CD4-positive, alpha-beta T cell treated with Interleukin-12 subunit alpha and Interleukin-12 subunit beta, for 1 hour (primary cell): ENCODE data around the gene SMAP1.
"Not testable (repeated sequence)": the region's sequence is repeated elsewhere in the genome, so short reads cannot be mapped to it uniquely, and the experiment has no call there.

Source experiments
- DNase-seq: peaks from one replicate; pipeline ENCODE4 v3.0.0-alpha.2; 2020

The SMAP1 gene

DNA sequence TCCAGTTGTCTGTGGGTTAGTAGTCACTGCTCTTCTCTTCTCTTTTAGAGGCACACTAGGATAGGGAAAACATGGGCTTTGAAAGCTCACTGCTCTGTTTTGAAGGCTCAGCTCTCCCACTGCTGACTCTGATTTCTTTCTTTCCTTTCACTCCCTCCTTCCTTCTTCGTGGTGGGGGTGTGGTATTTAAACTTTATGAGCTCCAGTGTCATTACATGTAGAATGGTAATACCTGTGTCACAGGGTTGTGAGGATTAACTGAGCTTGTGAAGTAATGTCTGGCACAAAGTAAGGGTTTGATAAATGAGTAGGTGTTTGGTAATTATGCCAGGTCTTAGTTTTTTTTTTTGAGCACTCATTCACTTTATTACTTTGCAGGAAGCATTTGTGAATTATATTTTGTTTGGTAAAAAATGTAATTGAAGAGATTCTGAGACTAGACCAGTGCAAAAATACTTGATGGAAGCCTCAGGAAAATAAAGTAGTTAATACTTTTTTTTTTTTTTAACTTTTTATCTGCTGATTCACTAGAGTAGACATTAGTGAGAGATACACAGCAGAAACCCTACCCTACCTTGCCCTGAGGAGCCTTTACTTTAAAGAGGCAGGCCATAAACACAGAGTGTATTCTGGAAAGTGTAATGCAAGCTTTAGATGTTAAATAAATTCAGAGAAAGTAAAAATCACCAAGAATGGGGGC lies 17.3 kb downstream of the SMAP1 start:
- DNase-seq: no peak

DNA sequence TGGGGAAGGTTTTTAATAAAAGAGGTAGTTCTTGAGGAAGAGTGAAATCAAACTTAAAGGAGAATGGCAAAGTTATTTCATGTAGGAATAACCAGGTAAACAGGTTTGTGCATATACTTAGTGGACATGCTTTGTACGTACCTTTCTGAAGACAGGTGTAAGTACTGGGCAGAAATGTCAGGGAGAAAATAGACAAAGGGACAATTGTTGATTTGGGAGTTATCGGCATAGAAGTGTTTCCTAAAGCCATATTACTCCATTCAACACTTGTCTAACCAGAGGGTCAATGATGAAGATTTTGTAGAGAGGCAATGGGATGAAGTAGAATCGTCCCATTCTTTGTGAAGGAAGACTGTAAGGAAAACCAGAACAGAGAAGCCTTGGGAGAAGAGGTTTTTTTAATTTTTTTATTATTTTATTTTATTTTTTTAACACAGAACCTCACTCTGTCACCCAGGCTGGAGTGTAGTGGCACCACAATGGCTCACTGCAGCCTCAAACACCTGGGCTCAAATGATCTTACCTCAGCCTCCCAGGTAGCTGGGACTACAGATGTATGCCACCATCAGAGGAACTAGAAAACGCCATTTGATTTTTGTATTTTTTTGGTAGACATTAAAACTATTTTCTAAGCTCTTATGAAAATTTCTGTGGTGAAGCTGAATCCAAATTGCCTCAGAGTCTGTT lies 18.0 kb downstream of the SMAP1 start:
- DNase-seq: no peak

DNA sequence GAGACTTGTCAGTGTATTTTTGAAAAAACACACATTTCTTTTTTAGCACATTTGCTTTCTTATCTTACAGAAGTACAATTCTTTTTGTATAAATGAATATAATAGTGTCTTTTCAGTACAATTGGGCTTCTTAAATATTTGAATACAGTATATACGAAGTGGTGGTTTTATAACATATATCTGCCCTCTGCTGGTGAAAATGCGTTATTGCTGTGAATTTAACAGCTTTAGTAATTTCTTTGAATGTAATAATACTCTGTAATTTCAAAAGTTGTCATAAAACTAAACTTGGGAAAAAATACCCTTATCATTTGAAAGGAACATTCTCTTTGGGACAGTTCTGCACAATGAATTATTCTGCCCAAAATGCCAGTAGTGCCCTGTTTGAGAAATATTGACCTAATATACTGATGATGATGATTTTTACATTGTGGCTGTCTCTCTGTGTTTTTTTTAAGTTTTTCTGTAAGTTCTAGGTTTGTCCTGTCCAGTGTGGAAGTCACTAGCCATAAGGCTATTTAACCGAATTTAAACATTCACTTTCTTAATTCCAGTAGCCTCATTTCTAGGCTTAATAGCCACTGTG lies 19.0 kb downstream of the SMAP1 start:
- peak; percentile 57 for DNase-seq

DNA sequence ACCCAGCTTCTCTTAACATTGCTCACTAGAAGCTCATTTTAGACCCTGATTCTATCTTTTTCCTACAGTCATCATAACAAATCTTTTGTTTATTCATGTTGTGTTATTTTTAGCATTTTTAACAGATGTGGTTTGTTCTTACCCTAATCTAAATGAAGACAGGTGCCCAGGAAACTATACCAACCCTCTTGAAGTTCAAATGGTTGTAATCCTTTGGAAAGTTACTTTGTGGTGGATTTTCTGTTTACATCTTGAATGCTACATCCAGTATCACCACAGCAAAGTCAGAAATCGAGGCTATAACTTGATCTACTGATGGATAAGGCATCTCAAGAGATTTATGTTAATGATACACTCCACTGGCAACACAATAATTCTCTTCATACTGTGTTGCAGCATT lies 26.2 kb downstream of the SMAP1 start:
- DNase-seq: no peak

DNA sequence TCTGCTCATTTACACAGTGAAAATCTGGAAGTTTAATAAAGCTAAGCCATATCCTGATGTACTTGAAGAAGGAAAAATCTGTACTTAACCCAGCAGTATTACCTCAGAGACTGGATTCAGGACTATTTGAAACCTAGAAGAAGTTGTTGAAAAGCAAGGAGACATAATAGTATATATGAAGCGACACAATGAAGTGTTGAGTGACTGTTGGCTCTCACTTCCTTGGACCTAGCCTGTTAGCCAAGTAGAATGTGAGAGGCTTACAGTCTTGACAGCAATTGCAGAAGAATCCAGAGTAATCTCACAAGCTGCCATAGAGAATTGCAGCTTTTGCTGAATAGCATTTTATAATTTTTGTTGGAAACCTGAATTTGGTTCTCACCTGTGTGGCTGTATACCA lies 26.7 kb downstream of the SMAP1 start:
- no peak for DNase-seq

DNA sequence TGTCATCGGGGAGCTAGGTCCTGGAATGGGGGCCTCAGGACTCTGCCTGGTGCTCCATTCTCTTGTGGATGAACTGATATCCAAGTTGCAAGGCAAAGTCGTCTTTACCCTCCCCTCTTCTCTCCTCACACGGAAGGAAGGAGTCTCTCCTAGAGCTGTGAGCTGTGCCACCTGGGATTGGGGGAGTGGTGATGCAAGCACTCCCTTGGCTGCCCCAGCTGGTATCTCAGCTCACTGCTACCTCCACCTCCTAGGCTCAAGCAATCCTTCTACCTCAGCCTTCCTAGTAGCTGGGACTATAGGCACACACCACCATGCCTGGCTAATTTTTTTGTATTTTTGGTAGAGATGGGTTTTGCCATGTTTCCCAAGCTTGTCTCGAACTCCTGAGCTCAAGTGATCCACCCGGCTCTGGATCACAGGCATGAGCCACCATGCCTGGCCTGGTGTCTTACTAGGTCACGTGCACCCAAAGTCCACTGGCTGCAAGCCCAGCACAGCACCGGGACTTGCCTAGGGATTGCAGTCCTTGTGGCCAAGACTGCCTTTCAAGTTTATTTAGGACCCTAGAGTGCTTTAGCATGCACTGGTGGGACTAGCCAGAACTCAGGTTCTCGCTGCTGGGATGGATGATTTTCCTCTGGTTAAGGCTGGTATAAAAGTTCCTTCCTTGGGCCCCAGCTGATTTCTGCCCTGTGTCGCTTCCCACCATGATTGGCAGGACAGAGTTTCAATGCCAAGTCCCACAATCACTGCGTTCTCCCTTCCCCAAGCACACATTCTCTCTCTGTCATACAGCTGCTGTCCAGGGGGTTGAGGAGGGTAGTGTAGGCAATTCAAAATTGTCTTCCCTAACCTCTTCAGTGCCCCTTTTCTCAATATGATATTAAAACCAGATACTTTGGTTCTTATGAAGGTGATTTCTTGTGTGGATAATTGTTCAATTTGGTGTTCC lies 33.5 kb downstream of the SMAP1 start:
- no peak for DNase-seq

DNA sequence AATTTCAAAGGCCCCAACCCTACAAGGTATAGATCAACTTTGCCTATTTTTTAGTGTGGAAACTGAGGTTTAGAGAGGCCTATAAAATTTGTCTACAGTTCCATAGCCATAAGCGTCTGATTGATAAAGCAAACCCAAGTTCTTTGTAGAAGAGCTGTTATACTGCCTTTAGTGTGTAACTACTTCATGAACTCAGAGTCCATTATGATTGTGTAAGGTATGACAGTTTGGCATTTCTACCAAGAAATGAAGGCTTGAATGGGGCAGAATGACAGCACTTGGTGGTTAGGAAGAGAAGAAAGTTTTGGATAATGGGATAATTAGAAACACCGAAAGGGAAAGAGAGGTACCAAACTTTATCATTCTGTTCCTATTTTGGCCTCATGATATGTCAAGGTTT lies 38.1 kb downstream of the SMAP1 start:
- DNase-seq: no peak

DNA sequence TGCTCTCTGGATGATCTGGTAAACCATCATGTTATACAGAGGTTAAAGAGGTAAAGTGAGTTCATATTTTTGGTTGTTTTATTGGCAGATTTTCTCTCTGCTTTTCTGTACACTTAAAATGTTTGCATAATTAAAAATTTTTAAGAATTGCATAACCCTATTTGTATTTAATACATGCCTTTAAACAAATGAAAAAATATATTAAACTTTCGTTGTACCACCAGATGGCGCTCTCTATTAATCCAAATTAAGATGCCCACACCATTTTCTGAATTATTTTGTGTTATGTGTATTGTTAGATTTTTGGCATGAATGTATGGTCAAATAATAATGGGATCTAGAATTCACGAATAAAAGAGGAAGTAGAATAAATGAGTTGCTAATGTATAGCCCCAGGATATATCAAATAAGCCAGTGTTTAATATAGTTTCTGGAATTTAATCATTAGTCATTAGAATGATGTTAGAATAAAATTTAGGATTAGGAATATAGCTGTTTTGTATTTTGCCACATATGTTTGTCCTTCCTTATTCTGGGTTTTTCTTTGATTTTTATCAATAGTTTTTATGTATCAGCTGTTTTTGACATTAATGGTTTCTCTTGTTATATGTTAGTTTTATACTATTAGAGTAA lies 38.9 kb downstream of the SMAP1 start:
- peak; percentile 59 for DNase-seq

DNA sequence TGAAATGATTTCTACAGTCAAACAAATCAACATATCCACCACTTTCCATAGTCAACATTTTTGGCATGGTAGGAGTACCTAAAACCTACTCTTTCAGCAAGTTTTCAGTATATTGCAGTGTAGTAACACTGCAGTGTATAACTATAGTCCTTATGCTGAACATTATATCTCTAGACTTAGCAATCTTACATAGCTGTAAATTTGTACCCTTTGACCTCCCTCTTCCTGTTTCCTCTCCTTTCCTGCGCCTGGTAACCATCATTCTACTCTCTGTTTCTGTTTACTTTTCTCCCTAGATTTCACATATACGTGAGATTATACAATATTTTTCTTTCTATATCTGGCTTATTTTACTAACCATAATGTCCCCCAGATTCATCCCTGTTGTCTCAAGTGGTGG lies 40.2 kb downstream of the SMAP1 start:
- DNase-seq: no peak

DNA sequence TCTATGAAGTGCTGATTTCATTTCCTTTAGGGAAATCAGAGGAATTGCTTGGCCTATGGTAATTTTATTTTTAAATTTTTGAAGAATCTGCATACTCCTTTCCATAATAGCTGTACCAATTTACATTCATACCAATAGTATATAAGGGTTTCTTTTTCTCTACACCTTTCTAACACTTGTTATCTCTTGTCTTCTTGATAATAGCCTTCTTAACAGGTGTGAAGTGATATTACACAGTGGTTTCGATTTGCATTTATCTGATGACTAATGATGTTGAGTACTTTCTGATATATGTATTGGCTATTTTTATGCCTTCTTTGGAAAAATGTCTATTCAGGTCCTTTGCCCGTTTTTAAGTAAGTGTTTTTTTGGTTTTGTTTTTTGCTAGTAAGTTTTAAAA lies 40.8 kb downstream of the SMAP1 start:
- DNase-seq: no peak

DNA sequence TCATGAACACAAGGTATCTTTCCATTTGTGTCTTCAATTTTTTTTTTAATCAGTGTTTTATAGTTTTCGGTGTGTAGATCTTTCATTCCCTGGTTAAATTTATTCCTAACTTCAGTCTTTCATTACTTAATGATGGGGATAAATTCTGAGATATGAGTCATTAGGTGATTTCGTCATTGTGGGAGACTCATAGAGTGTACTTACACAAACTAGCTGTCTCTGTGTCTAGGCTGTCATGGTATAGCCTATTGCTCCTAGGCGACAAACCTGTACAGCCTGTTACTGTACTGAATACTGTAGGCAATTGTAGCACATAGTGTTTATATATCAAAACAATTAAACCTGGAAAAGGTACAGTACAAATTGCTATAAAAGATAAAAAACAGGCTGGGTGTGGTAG lies 42.1 kb downstream of the SMAP1 start:
- DNase-seq: no peak

DNA sequence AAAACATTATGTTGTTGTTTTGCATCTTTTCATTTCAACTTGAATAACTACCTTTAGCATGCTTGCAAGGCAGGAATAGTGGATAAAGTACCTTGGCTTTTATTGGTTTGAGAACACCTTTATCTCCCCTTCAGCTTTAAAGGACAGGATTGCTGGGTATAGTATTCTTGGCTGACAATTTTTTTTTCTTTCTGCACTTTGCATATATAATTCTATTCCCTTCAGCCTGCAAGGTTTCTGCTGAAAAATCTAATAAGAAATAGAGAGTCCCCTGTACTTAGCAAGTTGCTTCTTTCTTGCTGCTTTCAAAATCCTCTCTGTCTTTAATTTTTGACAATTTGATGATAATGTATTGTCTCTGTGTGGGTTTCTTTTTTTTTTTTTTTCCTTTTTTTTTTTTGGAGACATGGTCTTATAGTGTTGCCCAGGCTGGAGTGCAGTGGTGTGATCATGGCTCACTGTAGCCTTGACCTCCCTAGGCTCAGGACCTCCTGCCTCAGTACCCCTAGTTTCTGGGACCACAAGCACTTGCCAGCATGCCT lies 47.1 kb downstream of the SMAP1 start:
- no peak for DNase-seq

DNA sequence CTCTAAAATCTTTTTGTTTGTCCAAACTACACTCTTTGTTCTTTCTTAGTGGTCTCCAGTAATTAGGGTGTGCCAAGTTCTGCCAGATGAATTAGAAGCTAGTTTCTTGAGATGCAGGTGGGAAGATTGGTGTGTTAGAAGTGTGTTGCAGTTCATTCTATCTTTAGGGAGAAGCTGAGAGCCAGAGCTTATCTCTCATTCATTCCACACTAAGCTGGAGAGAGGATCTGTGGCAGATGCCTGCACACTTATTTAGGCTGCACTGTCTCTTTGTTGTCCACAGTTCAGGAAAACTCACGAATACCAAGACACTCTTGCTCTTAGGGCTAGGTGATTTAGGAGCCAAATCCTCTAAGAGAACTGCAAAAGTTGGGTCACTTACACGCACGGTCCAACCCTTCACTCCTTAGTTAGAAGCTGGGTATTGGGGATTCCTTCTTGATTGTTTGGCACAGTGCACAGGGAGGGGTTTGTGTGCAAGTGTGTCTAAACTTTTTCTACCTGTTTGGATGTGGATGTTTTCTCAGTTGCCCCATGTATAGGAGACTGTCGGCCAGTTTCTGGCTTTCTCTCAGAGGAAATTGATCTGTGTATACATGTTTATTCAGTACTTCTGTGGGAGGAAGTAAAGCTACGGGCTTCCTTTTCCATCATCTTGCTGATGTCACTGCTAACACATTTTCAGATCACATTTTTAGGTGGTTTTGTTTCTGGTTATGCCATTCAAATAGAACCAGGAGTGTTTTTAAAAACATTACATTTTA lies 49.5 kb downstream of the SMAP1 start:
- DNase-seq: peak; percentile 12

DNA sequence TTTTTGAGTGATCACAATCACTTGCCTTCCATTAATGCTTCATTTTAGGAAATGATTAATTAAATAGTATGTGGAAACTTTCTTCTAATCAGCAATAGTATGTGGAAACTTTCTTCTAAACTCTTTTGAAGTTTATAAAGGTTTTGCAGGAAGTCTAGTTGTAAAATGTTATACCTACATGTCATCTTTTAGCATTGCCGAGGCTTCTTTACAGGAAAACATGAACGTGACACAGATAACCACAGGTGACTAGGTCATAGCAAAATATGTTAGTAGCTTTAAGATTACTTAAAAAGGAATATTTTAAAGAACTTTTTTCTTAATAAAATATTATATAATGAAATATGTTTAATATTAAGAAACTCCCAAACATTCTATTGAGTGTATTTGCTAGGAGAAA lies 56.8 kb downstream of the SMAP1 start:
- no peak for DNase-seq

DNA sequence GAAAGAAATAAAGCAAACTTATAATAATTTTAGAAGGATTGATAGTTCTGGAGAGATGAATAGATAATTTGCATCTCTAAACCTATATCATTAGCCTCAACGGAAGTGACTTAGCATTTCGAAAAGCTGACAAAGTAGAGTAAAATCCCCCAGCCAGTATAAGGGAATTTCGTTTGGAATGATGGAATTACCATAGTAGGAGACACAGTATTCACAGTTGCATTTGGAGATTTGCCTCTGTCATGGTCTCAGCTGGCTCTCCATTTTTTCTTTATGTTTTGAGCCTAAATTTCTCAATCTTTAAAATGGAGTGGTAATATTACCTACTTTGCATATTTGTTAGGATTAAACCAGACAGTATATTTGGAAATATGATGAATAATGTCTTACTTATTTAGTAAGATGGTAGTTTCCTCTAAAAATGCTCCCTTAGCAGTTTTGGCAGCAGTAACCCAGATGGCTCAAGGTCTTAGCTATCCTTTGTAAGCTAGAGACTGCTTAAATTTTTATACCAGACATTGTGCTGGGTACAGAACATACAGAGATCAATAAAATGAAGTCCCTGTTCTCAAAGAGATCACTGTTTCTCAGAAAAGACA lies 58.2 kb downstream of the SMAP1 start:
- no peak for DNase-seq

DNA sequence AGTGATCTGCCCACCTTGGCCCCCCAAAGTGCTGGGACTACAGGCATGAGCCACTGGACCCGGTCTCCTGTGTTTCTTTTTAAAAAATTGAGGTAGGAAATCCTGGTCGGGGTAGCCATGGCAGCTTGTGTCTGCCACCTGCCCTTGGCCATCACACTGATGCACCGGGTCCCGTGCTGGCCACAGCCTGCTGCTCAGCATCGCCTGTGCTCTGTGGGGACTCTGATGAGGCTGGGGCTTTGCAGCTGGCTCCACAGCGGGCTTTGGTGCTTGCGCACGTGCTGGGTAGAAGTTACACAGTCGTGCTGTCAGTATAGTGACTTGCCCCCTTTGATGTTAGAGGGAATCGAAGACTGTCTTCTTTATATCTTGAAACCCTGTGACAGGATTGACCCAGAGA lies 66.7 kb downstream of the SMAP1 start:
- DNase-seq: no peak

DNA sequence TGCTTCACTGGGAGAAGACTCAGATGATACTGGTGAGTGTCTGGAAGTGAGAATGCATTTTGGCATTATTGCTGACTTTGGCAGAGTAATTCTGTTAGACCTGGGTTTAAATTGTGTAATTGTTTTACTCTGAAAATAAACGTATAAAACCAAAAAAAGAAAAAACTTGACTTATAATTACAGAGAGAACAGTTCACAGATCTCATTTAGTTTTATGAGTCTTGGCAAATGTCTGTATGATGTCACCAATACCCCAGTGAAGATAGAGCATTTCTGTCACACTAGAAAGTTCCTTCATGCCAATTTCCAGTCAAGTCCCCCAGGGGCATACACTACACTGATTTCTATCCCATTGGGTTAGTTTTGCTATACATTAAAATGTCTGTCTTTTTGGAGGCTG lies 67.3 kb downstream of the SMAP1 start:
- DNase-seq: no peak

DNA sequence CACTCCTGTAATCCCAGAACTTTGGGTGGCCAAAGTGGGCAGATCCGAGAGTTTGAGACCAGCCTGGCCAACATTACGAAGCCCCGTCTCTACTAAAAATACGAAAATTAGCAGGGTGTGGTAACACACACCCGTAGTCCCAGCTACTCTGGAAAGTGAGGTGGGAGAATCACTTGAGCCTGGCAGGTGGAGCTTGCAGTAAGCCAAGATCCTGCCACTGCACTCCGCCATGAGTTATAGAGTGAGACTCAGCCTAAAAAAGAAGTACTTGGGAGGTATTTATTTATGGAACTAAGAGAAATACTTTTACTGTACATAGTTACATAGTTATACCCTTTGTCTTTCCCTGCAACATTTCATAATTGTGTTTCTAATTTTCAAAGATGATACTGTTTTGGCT lies 67.8 kb downstream of the SMAP1 start:
- no peak for DNase-seq

DNA sequence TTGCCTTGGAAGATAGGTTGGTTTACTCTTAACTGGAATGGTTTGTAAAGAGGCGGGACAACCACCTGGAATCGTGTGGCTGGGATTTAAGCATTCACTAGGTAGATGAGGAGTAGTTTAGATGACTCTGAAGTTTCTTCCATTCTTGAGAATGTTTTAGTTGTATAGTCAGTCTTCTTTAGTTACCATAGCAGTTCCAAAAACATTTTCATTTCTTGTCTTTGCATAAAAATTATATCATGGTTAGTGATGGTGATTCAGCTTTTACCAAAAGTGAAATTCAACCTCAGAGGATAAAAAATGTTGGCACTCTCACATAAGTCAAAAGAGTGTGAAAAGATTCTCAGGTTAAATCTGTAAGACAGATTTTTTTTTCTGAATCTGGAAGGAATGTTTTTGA lies 70.3 kb downstream of the SMAP1 start:
- DNase-seq: no peak

DNA sequence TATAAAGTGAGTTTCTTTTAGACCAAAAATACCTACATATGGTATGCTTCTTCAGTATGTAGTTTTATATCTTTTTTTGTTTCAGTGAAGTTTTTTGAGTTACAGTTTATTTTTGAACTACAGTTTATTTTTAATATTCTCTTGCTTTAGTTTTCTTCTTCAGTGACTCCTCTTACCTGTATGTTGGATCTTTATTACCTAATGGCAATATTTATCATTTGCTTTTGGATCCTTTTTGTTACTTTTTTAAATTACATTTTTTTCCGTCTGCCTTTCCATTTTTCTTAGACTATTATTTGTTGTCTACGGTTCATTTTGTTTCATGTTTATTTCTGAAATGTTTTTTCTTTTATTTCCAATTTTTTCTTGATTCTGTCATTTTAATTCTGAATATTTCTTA lies 71.9 kb downstream of the SMAP1 start:
- DNase-seq: no peak

DNA sequence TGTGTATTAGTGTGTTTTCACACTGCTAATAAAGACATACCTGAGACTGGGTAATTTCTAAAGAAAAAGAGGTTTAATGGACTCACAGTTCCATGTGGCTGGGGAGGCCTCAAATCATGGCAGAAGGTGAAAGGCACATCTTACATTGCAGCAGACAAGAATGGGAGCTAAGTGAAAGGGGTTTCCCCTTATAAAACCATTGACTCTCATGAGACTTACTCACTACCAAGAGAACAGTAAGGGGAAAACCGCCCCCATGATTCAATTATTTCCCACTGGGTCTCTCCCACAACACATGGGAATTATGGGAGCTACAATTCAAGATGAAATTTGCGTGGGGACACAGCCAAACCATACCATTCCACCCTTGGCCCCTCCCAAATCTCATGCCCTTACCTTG lies 73.1 kb downstream of the SMAP1 start:
- DNase-seq: not testable (repeated sequence)
